C4-2B (cell line): ENCODE results near the gene NR2F1-AS1.

ENCODE experiments used
- CTCF ChIP-seq: fragments of 450-650 bp; conservative IDR thresholded peaks from 2 replicates; pipeline ENCODE4 v1.5.1; 2017; ENCODE audit warnings: mild to moderate bottlenecking
- ZFX ChIP-seq: fragments of 450-650 bp; IDR thresholded peaks from 2 replicates; pipeline ENCODE4 v1.6.1; 2017

GRCh38 chr5:93425096-93425495 is 155.9 kb downstream of the NR2F1-AS1 start:
- TF ChIP-seq CTCF (no peak), ZFX (no peak)
